ENCODE measurements around the gene FGF2. TPM values are rescaled to one million over a fixed set of nuclear protein-coding genes. Genes with fewer than 3 reads are reported as not detected.
A peak's percentile ranks its signal among the peaks of the same experiment; 100 is the strongest.
"Not testable (repeated sequence)": the region's sequence is repeated elsewhere in the genome, so short reads cannot be mapped to it uniquely, and the experiment has no call there.

The FGF2 gene
- polyA plus RNA-seq (ENCODE audit: insufficient read depth in 1 of 5, insufficient read length in 5 of 5, low replicate concordance in 1 of 5) = 1 to 10 TPM; 5.7 to 9.1 (median 6.8) TPM
- long read RNA-seq, donor 1, full-length matches to known transcripts = 8 of 26 reads
- long read RNA-seq, donor 1, partial matches to known transcripts = 12 of 26 reads
- long read RNA-seq, donor 1, other reads (novel, unspliced or antisense) = 6 of 26 reads
- long read RNA-seq, donor 2, full-length matches to known transcripts = 3 of 8 reads
- long read RNA-seq, donor 2, partial matches to known transcripts = 0 of 8 reads
- long read RNA-seq, donor 2, other reads (novel, unspliced or antisense) = 5 of 8 reads
- long read RNA-seq, donor 3, full-length matches to known transcripts = 2 of 37 reads
- long read RNA-seq, donor 3, partial matches to known transcripts = 29 of 37 reads
- long read RNA-seq, donor 3, other reads (novel, unspliced or antisense) = 6 of 37 reads
- long read RNA-seq, donor 4, full-length matches to known transcripts = 2 of 7 reads
- long read RNA-seq, donor 4, partial matches to known transcripts = 5 of 7 reads
- long read RNA-seq, donor 4, other reads (novel, unspliced or antisense) = 0 of 7 reads
- long read RNA-seq, donor 5, full-length matches to known transcripts = 5 of 5 reads
- long read RNA-seq, donor 5, partial matches to known transcripts = 0 of 5 reads
- long read RNA-seq, donor 5, other reads (novel, unspliced or antisense) = 0 of 5 reads
- long read RNA-seq, donor 6, full-length matches to known transcripts = 3 of 3 reads
- long read RNA-seq, donor 6, partial matches to known transcripts = 0 of 3 reads
- long read RNA-seq, donor 6, other reads (novel, unspliced or antisense) = 0 of 3 reads
- long read RNA-seq, donor 7, full-length matches to known transcripts = 7 of 7 reads
- long read RNA-seq, donor 7, partial matches to known transcripts = 0 of 7 reads
- long read RNA-seq, donor 7, other reads (novel, unspliced or antisense) = 0 of 7 reads
- long read RNA-seq, donor 8, full-length matches to known transcripts = 3 of 3 reads
- long read RNA-seq, donor 8, partial matches to known transcripts = 0 of 3 reads
- long read RNA-seq, donor 8, other reads (novel, unspliced or antisense) = 0 of 3 reads

DNA sequence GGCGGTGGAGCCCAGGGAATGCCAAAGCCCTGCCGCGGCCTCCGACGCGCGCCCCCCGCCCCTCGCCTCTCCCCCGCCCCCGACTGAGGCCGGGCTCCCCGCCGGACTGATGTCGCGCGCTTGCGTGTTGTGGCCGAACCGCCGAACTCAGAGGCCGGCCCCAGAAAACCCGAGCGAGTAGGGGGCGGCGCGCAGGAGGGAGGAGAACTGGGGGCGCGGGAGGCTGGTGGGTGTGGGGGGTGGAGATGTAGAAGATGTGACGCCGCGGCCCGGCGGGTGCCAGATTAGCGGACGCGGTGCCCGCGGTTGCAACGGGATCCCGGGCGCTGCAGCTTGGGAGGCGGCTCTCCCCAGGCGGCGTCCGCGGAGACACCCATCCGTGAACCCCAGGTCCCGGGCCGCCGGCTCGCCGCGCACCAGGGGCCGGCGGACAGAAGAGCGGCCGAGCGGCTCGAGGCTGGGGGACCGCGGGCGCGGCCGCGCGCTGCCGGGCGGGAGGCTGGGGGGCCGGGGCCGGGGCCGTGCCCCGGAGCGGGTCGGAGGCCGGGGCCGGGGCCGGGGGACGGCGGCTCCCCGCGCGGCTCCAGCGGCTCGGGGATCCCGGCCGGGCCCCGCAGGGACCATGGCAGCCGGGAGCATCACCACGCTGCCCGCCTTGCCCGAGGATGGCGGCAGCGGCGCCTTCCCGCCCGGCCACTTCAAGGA is at the start of gene FGF2:
Gene FGF2, plus strand, starts transcription at position 279 of the 705 bp plus-strand sequence. Its CDS starts 344 bp downstream, at position 623.
- DNase-seq = peak; percentile 81 to 83

- no peak for DNase-seq
These were observed 49.7 kb upstream of the FGF2 start for GRCh38 chr4:122776916-122777315.

GRCh38 chr4:122777846-122778673 is 48.6 kb upstream of the FGF2 start:
- no peak for DNase-seq

GRCh38 chr4:122781486-122781885 is 45.1 kb upstream of the FGF2 start:
- DNase-seq = no peak

GRCh38 chr4:122783301-122784215 is 43.1 kb upstream of the FGF2 start:
- no peak for DNase-seq

GRCh38 chr4:122784261-122784660 is 42.4 kb upstream of the FGF2 start:
- DNase-seq = no peak

DNA sequence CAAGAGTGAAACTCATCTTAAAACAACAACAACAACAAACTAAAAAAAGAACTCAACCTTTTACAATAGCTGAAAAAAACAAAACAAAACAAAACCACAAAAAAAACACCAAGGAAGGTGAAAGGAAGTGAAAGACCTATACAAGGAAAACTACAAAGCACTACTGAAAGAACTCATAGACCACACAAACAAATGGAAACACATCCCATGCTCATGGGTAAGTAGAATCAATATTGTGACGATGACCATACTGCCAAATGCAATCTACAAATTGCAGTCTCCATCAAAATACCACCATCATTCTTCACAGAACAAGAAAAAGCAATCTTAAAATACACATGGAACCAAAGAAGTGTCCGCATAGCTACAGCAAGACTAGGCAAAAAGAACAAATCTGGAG is 41.5 kb upstream of the FGF2 start:
- DNase-seq = no peak

- DNase-seq = not testable (repeated sequence)
These were observed 40.3 kb upstream of the FGF2 start for GRCh38 chr4:122786296-122786695.

DNA sequence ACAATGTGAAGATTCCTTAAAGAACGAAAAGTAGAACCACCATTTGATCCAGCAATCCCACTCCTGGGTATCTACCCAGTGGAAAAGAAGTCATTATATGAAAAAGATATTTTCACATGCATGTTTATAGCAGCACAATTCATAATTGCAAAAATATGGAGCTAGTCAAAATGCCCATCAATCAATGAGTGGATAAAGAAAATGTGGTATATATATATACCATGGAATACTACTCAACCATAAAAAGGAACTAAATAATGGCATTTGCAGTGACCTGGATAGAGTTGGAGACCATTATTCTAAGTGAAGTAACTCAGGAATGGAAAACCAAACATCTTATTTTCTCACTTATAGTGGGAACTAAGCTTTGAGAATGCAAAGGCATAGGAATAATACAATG is 39.7 kb upstream of the FGF2 start:
- DNase-seq = not testable (repeated sequence)

- no peak for DNase-seq
These were observed 38.7 kb upstream of the FGF2 start for GRCh38 chr4:122787940-122788339.

DNA sequence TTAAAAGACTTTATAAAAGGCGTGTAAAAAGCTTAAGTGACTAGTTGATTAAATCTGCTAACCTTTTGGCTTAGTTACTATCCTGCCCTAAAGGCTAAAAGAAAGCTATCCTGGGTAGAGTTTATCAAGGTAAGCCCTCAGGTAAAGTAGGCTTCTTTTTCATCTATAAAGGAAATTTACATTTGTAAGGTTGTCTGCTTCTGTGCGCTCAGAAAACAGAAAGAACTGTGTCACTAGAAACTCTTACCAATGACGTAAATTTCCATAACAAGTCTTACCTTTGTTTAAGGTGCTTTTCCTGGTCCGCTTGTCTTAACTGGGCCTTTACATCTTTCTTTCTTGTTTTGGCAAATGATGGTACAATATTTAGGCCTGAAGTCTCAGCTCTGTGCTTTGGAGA is 37.7 kb upstream of the FGF2 start:
- no peak for DNase-seq

DNA sequence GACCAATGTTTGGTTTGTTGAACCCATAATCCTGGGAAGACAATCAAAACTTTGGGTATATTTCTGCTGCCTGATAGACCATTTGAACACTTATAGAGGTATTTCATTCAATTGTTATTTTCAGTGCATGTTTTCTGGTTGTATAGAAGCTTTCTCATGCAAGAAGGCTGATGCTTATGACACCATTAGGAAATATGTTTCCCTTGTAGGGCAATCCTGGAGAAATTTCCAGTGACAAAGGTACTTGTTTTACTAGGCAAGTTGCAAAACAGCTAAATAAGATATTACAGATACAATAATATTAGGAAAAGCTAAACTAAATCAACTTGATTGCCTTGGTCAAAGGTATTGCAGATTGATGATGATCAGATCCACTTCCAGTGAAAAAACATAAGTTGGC is 32.8 kb upstream of the FGF2 start:
- DNase-seq = no peak

- no peak for DNase-seq
These were observed 29.7 kb upstream of the FGF2 start for GRCh38 chr4:122796801-122797404.

DNA sequence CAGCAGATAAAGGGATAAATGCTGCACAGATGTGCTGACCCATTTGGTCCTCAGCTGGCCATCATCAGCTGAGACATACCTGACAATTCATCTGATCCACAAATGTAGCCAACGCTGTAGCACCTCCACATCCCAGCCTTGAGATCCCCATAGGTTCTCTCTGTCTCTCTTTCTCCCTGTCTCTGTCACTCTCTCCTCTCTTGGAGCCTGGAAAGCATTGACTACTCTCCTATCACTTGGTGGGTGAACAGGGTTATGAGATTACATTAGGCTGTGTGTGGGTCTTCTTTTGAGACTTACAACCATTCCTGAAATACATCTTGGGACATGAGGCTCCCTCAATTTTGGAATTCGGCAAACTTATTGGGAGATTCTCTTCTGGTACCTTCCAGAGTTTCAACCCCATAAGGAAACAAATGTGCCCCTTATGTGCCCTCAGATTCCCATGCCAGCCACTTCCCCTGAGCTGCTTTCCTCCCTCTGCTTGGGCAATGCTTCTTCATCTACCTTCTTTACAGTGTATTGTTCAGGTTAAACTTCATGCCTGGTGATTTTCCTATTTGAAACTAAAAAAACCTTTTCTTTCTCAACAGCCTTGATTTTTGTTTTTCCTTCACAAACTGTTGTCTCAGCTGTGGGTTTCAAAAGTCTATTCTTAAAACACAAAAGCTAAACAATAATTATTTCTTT is 29.1 kb upstream of the FGF2 start:
- DNase-seq = no peak

DNA sequence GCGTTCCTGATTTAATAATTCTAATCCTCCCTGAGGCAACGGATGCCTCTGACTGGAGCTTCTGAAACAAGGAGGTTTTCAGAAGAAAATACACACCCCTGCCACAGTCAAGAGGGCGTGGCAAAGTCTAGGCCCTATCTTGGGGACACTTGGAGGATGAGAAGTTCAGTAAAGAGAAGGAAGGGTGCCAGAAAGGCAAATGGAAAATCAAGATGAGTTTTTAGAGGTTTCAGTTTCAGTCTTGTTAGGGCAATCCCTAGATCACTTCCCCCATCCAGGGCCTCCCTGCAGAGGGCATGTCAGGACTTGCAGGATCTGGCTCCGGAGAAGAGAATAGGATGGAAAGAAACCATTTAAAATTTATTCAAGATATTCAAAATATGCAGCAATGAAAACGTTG is 28.5 kb upstream of the FGF2 start:
- peak; percentile 45 to 54 for DNase-seq

DNA sequence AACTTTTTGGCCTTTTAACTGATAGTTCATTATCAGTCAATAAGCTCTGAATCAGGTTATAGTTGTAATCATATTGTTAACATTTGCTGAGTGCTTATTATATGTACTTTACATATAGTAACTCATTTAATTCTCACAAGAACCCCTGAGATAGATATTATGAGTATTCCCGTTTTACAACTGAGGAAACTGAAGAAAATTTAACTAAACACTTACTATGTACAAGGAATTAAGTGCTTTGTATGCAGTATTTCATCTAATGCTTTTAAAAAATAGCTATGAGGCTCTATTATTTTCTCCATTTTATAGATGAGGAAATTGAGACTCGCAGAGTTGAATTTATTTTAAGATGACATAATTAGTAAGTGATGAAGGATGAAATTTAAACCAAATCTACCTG is 27.7 kb upstream of the FGF2 start:
- DNase-seq = no peak

DNA sequence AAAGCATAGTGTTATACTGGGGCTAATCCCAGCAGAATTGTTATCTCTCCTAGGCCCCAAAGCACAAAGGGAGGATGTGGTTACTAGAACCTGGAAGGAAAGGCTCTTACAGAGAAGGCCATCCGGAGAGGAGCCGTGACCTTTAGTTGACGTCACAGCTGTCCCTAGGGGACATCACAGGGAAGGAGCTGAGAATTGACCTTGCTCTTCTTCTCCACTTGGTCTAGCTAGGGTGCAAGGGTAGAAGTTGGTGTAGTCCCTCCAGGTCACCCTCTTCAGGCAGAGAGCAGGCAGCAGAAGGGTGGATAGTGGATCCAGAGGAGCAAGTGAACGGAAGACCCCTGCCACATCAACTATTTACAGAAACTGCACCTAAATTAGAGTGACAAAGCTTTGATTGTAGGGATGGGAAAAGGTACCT is 22.8 kb upstream of the FGF2 start:
- DNase-seq = no peak

GRCh38 chr4:122806981-122807679 is 19.5 kb upstream of the FGF2 start:
- DNase-seq = no peak
